PC-3 (cell line): ENCODE results near the gene MKNK1.
A peak's percentile ranks its signal among the peaks of the same experiment; 100 is the strongest.

ENCODE experiments used
- CTCF ChIP-seq: fragments of 300-600 bp; sonication (generic); conservative IDR thresholded peaks from 2 replicates; pipeline ENCODE4 v1.5.1; 2017; ENCODE audit warnings: antibody characterized with exemption, low read depth, mild to moderate bottlenecking, low read length
- EZH2 ChIP-seq: fragments of 300-600 bp; sonication (generic); IDR thresholded peaks from one replicate; pipeline ENCODE4 v1.6.1; 2017; ENCODE audit warnings: antibody characterized with exemption, mild to moderate bottlenecking, low read length; ENCODE audit not compliant: unreplicated experiment
- EZH2phosphoT487 ChIP-seq: fragments of 300-600 bp; sonication (generic); IDR thresholded peaks from 2 replicates; pipeline ENCODE4 v1.6.1; 2018; ENCODE audit warnings: mild to moderate bottlenecking, antibody characterized with exemption, low read length, borderline replicate concordance

- TF ChIP-seq CTCF (peak; percentile 74), EZH2phosphoT487 (no peak), EZH2 (no peak)
Observed at GRCh38 chr1:46535063-46535462, 69.0 kb downstream of the MKNK1 start.
